ENCODE measurements around the gene TTLL7. TPM values are rescaled to one million over a fixed set of nuclear protein-coding genes. Genes with fewer than 3 reads are reported as not detected.

Gene TTLL7
- polyA plus RNA-seq, 1 donor from 2014 or later, result 88.1 TPM

- Histone ChIP-seq H4K20me1 (ENCODE audit: insufficient read depth) (no peaks in the 10 kb centered on the region), H3K4me3 (ENCODE audit: low read length) (no peak overlapping the region), H3K79me2 (replicated peaks; ENCODE audit: insufficient read depth, low read length) (peaks cover 31% of the 10 kb centered on the region), H3K9me3 (ENCODE audit: low read length) (no peaks in the 10 kb centered on the region), H3F3A (ENCODE audit: insufficient read depth, low read length, poor library complexity, severe bottlenecking) (peaks cover 8% of the 10 kb centered on the region), H3K9me2 (ENCODE audit: insufficient read depth, low read length) (no peaks in the 10 kb centered on the region), H3K4me2 (ENCODE audit: low read length) (no peak overlapping the region), H3K36me3 (ENCODE audit: insufficient read depth, low read length) (no peaks in the 10 kb centered on the region), H3K27ac (ENCODE audit: low read length) (no peak overlapping the region), H3K27me3 (ENCODE audit: insufficient read depth, low read depth, low read length) (no peaks in the 10 kb centered on the region), H2AFZ (ENCODE audit: low read depth, low read length) (no peak overlapping the region), H3K9ac (ENCODE audit: low read length) (no peak overlapping the region)
- TF ChIP-seq REST (IDR thresholded peaks at IDR 0.05; ENCODE audit: borderline replicate concordance), result no peak
Measured at GRCh38 chr1:83978056-83978455, 20.9 kb downstream of the TTLL7 start.

- H3K9me3 ChIP-seq (ENCODE audit: low read length), result no peaks in the 10 kb centered on the region
- H3K9me2 ChIP-seq (ENCODE audit: insufficient read depth, low read length), result no peaks in the 10 kb centered on the region
- peaks cover 24% of the 10 kb centered on the region for H3K79me2 ChIP-seq (replicated peaks; ENCODE audit: insufficient read depth, low read length)
- peaks cover 8% of the 10 kb centered on the region for H3K36me3 ChIP-seq (ENCODE audit: insufficient read depth, low read length)
- H2AFZ ChIP-seq (ENCODE audit: low read depth, low read length), result no peak overlapping the region
- peaks cover 8% of the 10 kb centered on the region for H3F3A ChIP-seq (ENCODE audit: insufficient read depth, low read length, poor library complexity, severe bottlenecking)
- H3K4me2 ChIP-seq (ENCODE audit: low read length), result no peak overlapping the region
- H4K20me1 ChIP-seq (ENCODE audit: insufficient read depth), result no peaks in the 10 kb centered on the region
- H3K27me3 ChIP-seq (ENCODE audit: insufficient read depth, low read depth, low read length), result no peaks in the 10 kb centered on the region
- H3K27ac ChIP-seq (ENCODE audit: low read length), result no peak overlapping the region
- TF ChIP-seq SMC3 (conservative IDR thresholded peaks at IDR 0.05; ENCODE audit: poor library complexity), result no peak
- TF ChIP-seq REST (IDR thresholded peaks at IDR 0.05; ENCODE audit: borderline replicate concordance), result no peak
- TF ChIP-seq POLR2AphosphoS5 (IDR thresholded peaks at IDR 0.05), result no peak
- TF ChIP-seq EZH2 (IDR thresholded peaks at IDR 0.05; ENCODE audit: borderline replicate concordance, insufficient read depth, low read length, poor library complexity, severe bottlenecking), result no peak
- TF ChIP-seq EP300 (conservative IDR thresholded peaks at IDR 0.05; ENCODE audit: poor library complexity, severe bottlenecking), result no peak
- TF ChIP-seq CTCF (IDR thresholded peaks at IDR 0.05; ENCODE audit: poor library complexity, severe bottlenecking), result no peak
- TF ChIP-seq RAD21 (conservative IDR thresholded peaks at IDR 0.05), result no peak
- no peak for TF ChIP-seq MXI1 (conservative IDR thresholded peaks at IDR 0.05; ENCODE audit: poor library complexity, severe bottlenecking)
- TF ChIP-seq TAF1 (IDR thresholded peaks at IDR 0.05; ENCODE audit: low read depth), result no peak
- H3K4me3 ChIP-seq (ENCODE audit: low read length), result no peak overlapping the region
- H3K9ac ChIP-seq (ENCODE audit: low read length), result no peak overlapping the region
Measured at GRCh38 chr1:83976920-83977319, 22.0 kb downstream of the TTLL7 start.
